GM10266 (cell line): Measurements from ENCODE around the gene A3GALT2.

Experiments used
- DNase-seq: peaks from one replicate; pipeline ENCODE4 v3.0.0; 2012; ENCODE audit errors: extremely low spot score
- TF ChIP-seq, protein P1 (sequence below): IDR thresholded peaks from 2 replicates; pipeline ENCODE4 v1.5.1; 2012; ENCODE audit warnings: mild to moderate bottlenecking, low read depth; ENCODE audit not compliant: control insufficient read depth, insufficient read depth; ENCODE audit errors: missing control alignments

Gene A3GALT2

DNA sequence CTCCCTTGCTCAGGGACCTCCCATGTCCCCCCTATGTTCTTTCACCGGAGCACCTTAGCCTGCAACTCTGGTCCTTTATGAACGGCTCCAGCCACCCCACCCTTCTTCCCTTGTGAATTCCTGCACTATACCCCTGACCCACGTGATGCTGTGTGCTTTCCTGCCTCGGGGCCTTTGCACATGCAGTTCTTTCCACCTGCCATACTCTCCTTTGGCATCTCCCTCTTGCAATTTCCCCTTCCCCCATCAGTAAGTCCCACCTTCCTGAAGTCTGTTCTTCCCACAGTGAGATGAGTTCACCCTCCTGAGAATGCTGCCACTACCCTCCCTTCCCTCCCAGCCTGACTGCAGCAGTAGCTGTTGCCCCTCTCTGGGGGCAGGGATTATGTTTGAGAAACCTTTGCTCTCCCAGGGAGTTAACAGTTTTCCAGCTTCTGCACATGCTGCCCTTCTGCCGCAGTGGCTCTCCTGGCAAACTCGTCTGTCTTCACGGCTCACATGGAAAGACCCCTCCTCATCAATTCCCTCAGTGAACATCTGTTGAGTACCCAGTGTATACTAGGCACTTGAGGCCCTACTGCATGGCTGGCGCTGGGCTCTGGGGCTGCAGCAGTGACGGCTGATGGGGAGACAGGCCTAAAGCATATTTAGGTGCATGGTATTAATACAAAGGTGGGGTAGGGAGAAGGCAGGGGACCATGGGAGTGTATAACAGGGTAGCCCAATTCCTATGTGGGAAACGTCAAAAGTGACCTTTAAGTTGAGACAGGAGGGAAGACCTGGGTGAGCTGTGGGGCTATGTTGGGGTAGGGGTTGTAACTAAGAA lies 54.9 kb downstream of the A3GALT2 start:
- TF ChIP-seq, protein P1, sequence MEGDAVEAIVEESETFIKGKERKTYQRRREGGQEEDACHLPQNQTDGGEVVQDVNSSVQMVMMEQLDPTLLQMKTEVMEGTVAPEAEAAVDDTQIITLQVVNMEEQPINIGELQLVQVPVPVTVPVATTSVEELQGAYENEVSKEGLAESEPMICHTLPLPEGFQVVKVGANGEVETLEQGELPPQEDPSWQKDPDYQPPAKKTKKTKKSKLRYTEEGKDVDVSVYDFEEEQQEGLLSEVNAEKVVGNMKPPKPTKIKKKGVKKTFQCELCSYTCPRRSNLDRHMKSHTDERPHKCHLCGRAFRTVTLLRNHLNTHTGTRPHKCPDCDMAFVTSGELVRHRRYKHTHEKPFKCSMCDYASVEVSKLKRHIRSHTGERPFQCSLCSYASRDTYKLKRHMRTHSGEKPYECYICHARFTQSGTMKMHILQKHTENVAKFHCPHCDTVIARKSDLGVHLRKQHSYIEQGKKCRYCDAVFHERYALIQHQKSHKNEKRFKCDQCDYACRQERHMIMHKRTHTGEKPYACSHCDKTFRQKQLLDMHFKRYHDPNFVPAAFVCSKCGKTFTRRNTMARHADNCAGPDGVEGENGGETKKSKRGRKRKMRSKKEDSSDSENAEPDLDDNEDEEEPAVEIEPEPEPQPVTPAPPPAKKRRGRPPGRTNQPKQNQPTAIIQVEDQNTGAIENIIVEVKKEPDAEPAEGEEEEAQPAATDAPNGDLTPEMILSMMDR: no peak
- no peak for DNase-seq

DNA sequence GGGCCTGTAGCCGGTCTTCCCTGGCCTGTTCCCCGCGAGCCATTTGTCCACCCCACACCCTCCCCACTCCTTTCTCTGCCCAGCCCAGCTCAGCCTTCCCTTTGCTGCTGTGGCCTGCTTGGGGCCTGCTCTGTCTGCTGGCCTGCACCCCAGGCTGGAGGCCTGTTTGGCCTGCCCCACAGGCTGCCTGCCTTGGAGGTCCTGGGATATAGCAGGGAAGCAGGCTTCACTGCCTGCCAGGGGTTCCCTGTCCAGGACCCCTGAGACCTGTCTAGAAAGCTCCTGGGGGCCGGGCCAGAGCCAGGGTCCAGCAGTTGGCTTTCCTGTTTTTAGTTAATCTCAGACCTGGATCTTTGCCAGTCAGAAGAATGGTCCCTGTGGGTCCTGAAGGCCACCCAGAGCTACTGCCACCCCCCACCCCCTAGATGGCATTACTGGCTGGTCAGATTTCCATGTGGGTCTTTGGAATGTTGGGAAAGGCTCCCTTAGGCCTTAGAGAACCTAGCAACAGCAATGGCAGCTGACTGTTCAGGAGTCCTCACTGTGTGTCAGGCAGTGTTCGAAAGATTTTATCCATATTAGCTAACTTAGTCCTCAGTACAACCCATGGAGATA lies 56.9 kb downstream of the A3GALT2 start:
- TF ChIP-seq, protein P1: no peak
- DNase-seq: no peak

DNA sequence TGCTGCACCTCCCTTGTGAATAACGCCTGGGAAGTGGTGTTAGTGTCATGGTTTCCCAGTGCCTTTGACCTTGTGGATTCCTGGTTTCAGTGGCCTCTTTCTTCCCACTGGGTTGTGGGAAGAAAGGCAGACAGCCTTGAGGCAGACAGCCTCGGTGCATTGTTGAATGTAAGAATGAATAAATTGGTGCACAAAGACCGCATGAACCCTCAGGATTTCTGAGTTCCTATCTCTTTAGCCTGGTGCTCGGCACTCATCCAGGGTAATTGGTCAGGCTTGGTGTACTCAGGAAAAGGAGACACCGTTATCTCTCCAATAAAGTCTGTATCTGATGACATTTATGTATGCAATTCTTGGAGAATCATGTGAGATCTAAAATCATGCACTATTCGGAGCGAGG lies 59.6 kb downstream of the A3GALT2 start:
- DNase-seq: no peak

DNA sequence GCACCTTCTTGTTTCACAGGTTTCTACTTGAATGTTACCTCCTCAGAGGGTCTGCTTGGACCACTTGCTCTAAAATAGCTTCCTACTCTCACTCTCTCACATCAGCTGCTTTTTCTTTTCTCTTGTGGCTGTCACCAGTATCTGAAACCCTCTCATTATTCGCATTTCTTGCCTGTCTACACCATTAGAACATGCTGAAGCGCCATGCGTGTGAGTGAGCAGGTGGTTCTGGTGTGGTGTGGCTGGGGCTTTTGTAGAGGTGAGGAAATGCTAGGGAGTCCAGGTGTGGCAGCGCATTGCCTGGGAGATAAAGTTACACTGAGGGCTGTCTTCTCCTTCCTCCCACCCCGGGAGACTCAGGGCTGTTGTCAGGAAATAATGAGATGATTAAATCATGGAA lies 60.5 kb downstream of the A3GALT2 start:
- DNase-seq: no peak
- TF ChIP-seq, protein P1: no peak

More for the DNA sequence above, 59.6 kb downstream of the A3GALT2 start:
- TF ChIP-seq, protein P1: no peak

DNA sequence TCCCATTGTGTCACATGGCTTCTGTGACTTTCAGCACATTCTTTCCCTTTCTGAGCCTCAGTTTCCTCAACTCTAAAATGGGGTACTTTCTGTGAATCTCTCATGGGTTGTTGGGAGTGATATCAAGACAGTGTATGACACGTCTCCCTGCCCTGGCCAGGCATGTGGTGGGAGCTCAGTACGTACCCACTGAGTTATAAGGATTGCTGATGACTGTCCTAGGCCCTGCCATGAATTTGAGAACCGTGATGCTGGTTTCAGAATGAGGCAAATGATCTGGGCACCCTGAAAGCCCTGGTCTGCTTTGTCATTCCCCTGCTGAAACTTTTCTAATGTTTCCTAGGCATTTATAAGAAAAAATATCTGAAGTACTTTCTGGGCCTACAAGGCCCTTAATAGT lies 61.0 kb downstream of the A3GALT2 start:
- no peak for DNase-seq
- TF ChIP-seq, protein P1: no peak

DNA sequence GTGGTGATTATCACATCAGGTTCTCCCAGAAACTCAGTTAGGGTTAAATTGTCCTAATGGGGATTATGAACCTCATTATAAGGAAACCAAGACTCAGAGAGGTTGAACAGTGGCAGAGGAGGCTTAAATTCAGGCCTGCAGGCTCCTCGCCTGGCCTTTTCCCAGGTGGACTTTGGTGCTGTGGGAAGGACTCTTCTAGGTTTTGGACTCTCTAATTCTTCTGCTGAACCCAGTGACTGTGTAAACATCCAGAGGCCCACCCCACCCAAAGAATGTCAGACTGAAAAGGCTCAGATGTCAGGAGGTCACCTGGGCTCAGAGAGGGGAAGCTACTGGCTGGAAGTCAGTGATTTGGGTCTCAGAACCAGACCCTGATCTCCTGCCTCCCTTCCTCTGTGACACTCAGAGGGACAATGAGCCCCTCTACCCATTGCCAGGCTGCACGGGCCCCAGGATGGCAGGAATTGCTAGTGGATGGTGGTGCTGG lies 62.1 kb downstream of the A3GALT2 start:
- DNase-seq: no peak
- TF ChIP-seq, protein P1: no peak
